Caco-2 (cell line): ENCODE results near the gene SLC22A16. TPM values are rescaled to one million over a fixed set of nuclear protein-coding genes. Genes with fewer than 3 reads are reported as not detected.
"Not testable (repeated sequence)": the region's sequence is repeated elsewhere in the genome, so short reads cannot be mapped to it uniquely, and the experiment has no call there.

Experiments used
- BruUV-seq: library from RNA; stranded (reverse); fragments of 400-500 nt; replicated peaks from 2 replicates; lab custom pipeline; 2021; lab: Mats Ljungman, UMichigan
- CTCF ChIA-PET: fragments of 300-600 bp; sonication (Branson Sonifier 250); formaldehyde crosslinking; loops from one replicate; lab custom pipeline; 2022; ENCODE audit warnings: antibody characterized with exemption; lab: Charles Lee
- POLR2A ChIA-PET: fragments of 300-600 bp; sonication (Branson Sonifier 250); formaldehyde crosslinking; loops from one replicate; lab custom pipeline; 2022; ENCODE audit warnings: antibody characterized with exemption; lab: Charles Lee
- DNase-seq, 2 experiments: peaks; one replicate each; pipeline versions ENCODE4 v3.0.0 to v3.0.0-alpha.2; 2020 to 2022
- H3K27me3 ChIP-seq: replicated peaks from 2 replicates; pipeline ENCODE4 v1.6.0; 2011; ENCODE audit warnings: low read length; ENCODE audit not compliant: control insufficient read depth, insufficient read depth
- H3K36me3 ChIP-seq: 2 replicates; pipeline ENCODE4 v1.5.1; 2011; ENCODE audit warnings: low read length; ENCODE audit not compliant: control insufficient read depth, insufficient read depth
- H3K4me1 ChIP-seq: fragments of 250-450 bp; sonication (Bioruptor Pico); 2 replicates; pipeline ENCODE4 v1.5.1; 2020; ENCODE audit warnings: mild to moderate bottlenecking
- H3K4me3 ChIP-seq: 2 replicates; pipeline ENCODE4 v1.5.1; 2011; ENCODE audit warnings: low read depth, mild to moderate bottlenecking, control low read depth, low read length
- H3K9me3 ChIP-seq: fragments of 250-450 bp; sonication (Bioruptor Pico); 2 replicates; pipeline ENCODE4 v1.5.1; 2020; ENCODE audit warnings: mild to moderate bottlenecking, moderate library complexity
- H3K27ac Mint-ChIP-seq: one replicate; pipeline ENCODE4 v1.8.0; 2022; ENCODE audit warnings: mixed read lengths; ENCODE audit not compliant: unreplicated experiment
- H3K27me3 Mint-ChIP-seq: one replicate; pipeline ENCODE4 v1.8.0; 2022; ENCODE audit warnings: mixed read lengths; ENCODE audit not compliant: insufficient read depth, unreplicated experiment
- H3K36me3 Mint-ChIP-seq: one replicate; pipeline ENCODE4 v1.8.0; 2022; ENCODE audit warnings: mild to moderate bottlenecking, mixed read lengths; ENCODE audit not compliant: insufficient read depth, unreplicated experiment
- H3K4me1 Mint-ChIP-seq: one replicate; pipeline ENCODE4 v1.8.0; 2022; ENCODE audit warnings: low read depth, mixed read lengths; ENCODE audit not compliant: unreplicated experiment
- H3K4me3 Mint-ChIP-seq: one replicate; pipeline ENCODE4 v1.8.0; 2022; ENCODE audit warnings: mild to moderate bottlenecking, moderate library complexity, mixed read lengths; ENCODE audit not compliant: unreplicated experiment
- H3K9me3 Mint-ChIP-seq: one replicate; pipeline ENCODE4 v1.8.0; 2022; ENCODE audit warnings: mixed read lengths; ENCODE audit not compliant: unreplicated experiment
- intact Hi-C: fragments of 100-400 bp; cut with micrococcal nuclease; formaldehyde crosslinking; loops from one replicate; pipeline ENCODE4 v1.10.0; 2022; ENCODE audit not compliant: unreplicated experiment
- total RNA-seq: library from RNA; stranded (reverse); gene quantifications from 2 replicates; pipeline ENCODE4 v1.2.3, GENCODE V29; 2022
- TF ChIP-seq, protein P1 (sequence below), 2 experiments: fragments of 200-600 bp in 1 of 2; IDR thresholded peaks; 1 replicate in 1 of 2; 2 replicates in 1 of 2; pipeline versions ENCODE4 v1.5.1 to v1.8.0; 2011 to 2022; ENCODE audit warnings: antibody characterized with exemption in 1 of 2, control low read depth in 1 of 2, inconsistent platforms in 1 of 2, low read depth in 1 of 2, low read length in 1 of 2, mild to moderate bottlenecking in 1 of 2, moderate library complexity in 1 of 2; ENCODE audit not compliant: insufficient read depth in 1 of 2, severe bottlenecking in 1 of 2, unreplicated experiment in 1 of 2

The SLC22A16 gene
- total RNA-seq, 1 experiment from 2014 or later, result not detected

DNA sequence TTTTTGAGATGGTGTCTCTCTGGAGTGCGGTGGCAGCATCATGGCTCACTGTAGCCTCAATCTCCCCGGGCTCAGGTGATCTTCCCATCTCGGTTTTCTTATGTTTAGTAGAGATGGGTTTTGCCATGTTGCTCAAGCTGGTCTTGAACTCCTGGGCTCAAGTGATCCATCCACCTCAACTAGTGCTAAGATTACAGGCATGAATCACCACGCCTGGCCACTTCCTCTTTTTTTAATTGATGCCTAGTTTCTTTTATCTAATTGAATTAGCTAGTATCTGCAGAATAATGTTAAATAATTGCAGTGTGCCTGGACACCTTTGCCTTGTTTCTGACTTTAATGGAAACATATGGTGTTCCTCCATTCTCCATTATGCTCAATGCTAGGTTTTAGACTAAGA, 38.4 kb upstream of the SLC22A16 start:
- H3K36me3 ChIP-seq, result no peaks in the 10 kb centered on the region
- H3K27ac Mint-ChIP-seq, result no peak overlapping the region
- DNase-seq, result no peak
- peaks cover 12% of the 10 kb centered on the region for H3K4me1 Mint-ChIP-seq
- H3K36me3 Mint-ChIP-seq, result no peaks in the 10 kb centered on the region
- TF ChIP-seq, protein P1, sequence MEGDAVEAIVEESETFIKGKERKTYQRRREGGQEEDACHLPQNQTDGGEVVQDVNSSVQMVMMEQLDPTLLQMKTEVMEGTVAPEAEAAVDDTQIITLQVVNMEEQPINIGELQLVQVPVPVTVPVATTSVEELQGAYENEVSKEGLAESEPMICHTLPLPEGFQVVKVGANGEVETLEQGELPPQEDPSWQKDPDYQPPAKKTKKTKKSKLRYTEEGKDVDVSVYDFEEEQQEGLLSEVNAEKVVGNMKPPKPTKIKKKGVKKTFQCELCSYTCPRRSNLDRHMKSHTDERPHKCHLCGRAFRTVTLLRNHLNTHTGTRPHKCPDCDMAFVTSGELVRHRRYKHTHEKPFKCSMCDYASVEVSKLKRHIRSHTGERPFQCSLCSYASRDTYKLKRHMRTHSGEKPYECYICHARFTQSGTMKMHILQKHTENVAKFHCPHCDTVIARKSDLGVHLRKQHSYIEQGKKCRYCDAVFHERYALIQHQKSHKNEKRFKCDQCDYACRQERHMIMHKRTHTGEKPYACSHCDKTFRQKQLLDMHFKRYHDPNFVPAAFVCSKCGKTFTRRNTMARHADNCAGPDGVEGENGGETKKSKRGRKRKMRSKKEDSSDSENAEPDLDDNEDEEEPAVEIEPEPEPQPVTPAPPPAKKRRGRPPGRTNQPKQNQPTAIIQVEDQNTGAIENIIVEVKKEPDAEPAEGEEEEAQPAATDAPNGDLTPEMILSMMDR (IDR thresholded peaks at IDR 0.05; ENCODE audit: insufficient read depth in 1 of 2, low read depth in 1 of 2, low read length in 1 of 2, severe bottlenecking in 1 of 2, unreplicated experiment in 1 of 2), result no peak
- no peak overlapping the region for H3K4me3 ChIP-seq
- H3K9me3 ChIP-seq, result no peaks in the 10 kb centered on the region
- no peak overlapping the region for H3K4me3 Mint-ChIP-seq
- BruUV-seq, result no TSS peak
- H3K4me1 ChIP-seq, result peaks cover 31% of the 10 kb centered on the region
- ChIA-PET CTCF (no interaction called here), POLR2A (no interaction called here)
- intact Hi-C loops, result no loop called here
- no peaks in the 10 kb centered on the region for H3K27me3 Mint-ChIP-seq
- H3K9me3 Mint-ChIP-seq, result peaks cover 17% of the 10 kb centered on the region
- no peaks in the 10 kb centered on the region for H3K27me3 ChIP-seq

DNA sequence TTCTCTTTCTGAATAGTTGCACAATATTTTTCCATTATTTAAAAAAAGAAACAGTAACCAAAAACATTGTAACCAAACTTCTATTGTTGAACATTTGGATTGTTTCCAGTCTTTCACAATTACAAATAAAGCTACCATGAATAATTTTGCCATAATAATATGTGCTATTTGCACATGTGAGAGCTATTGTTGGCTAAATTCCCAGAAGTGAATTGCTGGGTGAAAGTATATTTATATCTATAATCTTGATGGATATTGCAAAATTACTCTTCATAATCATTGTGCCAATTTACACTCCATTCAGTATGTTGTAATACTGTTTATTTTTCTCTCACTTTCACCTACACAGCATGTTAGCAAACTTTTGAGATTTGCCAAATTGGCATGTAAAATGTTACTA, 36.6 kb upstream of the SLC22A16 start:
- Histone ChIP-seq H3K36me3 (no peaks in the 10 kb centered on the region), H3K4me1 (peaks cover 44% of the 10 kb centered on the region), H3K4me3 (no peak overlapping the region), H3K27me3 (no peaks in the 10 kb centered on the region), H3K9me3 (no peaks in the 10 kb centered on the region)
- no TSS peak for BruUV-seq
- no peaks in the 10 kb centered on the region for H3K27me3 Mint-ChIP-seq
- H3K9me3 Mint-ChIP-seq, result peaks cover 24% of the 10 kb centered on the region
- H3K36me3 Mint-ChIP-seq, result no peaks in the 10 kb centered on the region
- ChIA-PET CTCF (no interaction called here), POLR2A (no interaction called here)
- no peak overlapping the region for H3K27ac Mint-ChIP-seq
- DNase-seq, result no peak
- TF ChIP-seq, protein P1 (IDR thresholded peaks at IDR 0.05; ENCODE audit: insufficient read depth in 1 of 2, low read depth in 1 of 2, low read length in 1 of 2, severe bottlenecking in 1 of 2, unreplicated experiment in 1 of 2), result no peak
- peaks cover 25% of the 10 kb centered on the region for H3K4me1 Mint-ChIP-seq
- intact Hi-C loops, result no loop called here
- H3K4me3 Mint-ChIP-seq, result no peak overlapping the region

- intact Hi-C loops, POLR2A ChIA-PET, H3K27me3 Mint-ChIP-seq, CTCF ChIA-PET, H3K4me3 ChIP-seq, H3K9me3 ChIP-seq, H3K36me3 ChIP-seq, DNase-seq, H3K36me3 Mint-ChIP-seq, H3K27me3 ChIP-seq, H3K27ac Mint-ChIP-seq, BruUV-seq, H3K4me3 Mint-ChIP-seq: not testable (repeated sequence)
- H3K4me1 Mint-ChIP-seq, result peaks cover 25% of the 10 kb centered on the region
- peaks cover 41% of the 10 kb centered on the region for H3K4me1 ChIP-seq
- H3K9me3 Mint-ChIP-seq, result peaks cover 24% of the 10 kb centered on the region
These were observed 36.1 kb upstream of the SLC22A16 start for GRCh38 chr6:110512549-110512948.

- H3K27ac Mint-ChIP-seq, result peak overlapping the region; percentile 63
- peaks cover 25% of the 10 kb centered on the region for H3K4me1 Mint-ChIP-seq
- H3K4me3 Mint-ChIP-seq, result no peak overlapping the region
- intact Hi-C loops, result loop anchor here (2.0 kb wide), 1 partner anchor 29 kb away; no protein-coding TSS in a partner anchor
- no peaks in the 10 kb centered on the region for H3K9me3 ChIP-seq
- peaks cover 36% of the 10 kb centered on the region for H3K4me1 ChIP-seq
- H3K4me3 ChIP-seq, result no peak overlapping the region
- no peaks in the 10 kb centered on the region for H3K36me3 Mint-ChIP-seq
- TF ChIP-seq, protein P1 (IDR thresholded peaks at IDR 0.05; ENCODE audit: insufficient read depth in 1 of 2, low read depth in 1 of 2, low read length in 1 of 2, severe bottlenecking in 1 of 2, unreplicated experiment in 1 of 2), result no peak
- ChIA-PET CTCF (interaction anchor here (0.6 to 0.7 kb wide), 2 partner anchors 14 to 718 kb away, joined by 3 read pairs; no protein-coding TSS in a partner anchor), POLR2A (no interaction called here)
- H3K27me3 Mint-ChIP-seq, result no peaks in the 10 kb centered on the region
- DNase-seq, result peak; percentile 52 to 68
- H3K9me3 Mint-ChIP-seq, result peaks cover 24% of the 10 kb centered on the region
- no peaks in the 10 kb centered on the region for H3K36me3 ChIP-seq
- H3K27me3 ChIP-seq, result no peaks in the 10 kb centered on the region
- BruUV-seq, result no TSS peak
These were observed 35.0 kb upstream of the SLC22A16 start for GRCh38 chr6:110511401-110511800.
